AML-193 (cell line): ENCODE results near the gene UBE2G2.

Source experiments
- DNase-seq, 2 experiments: peaks; one replicate each; lab custom pipeline; 2025; lab: John Stamatoyannopoulos, UW

The UBE2G2 gene

GRCh38 chr21:44785620-44786335 lies 15.8 kb downstream of the UBE2G2 start:
- DNase-seq = no peak

GRCh38 chr21:44784810-44785209 lies 16.8 kb downstream of the UBE2G2 start:
- DNase-seq = no peak

- no peak for DNase-seq
Observed at GRCh38 chr21:44783020-44783696, 18.5 kb downstream of the UBE2G2 start.

- no peak for DNase-seq
Observed at GRCh38 chr21:44780767-44781459, 20.7 kb downstream of the UBE2G2 start.

GRCh38 chr21:44780137-44780502 lies 21.5 kb downstream of the UBE2G2 start:
- DNase-seq = no peak

- DNase-seq = no peak
Observed at GRCh38 chr21:44779417-44780136, 22.0 kb downstream of the UBE2G2 start.

GRCh38 chr21:44778983-44779382 lies 22.6 kb downstream of the UBE2G2 start:
- DNase-seq = no peak

- no peak for DNase-seq
Observed at GRCh38 chr21:44778499-44778911, 23.1 kb downstream of the UBE2G2 start.

GRCh38 chr21:44778094-44778493 lies 23.5 kb downstream of the UBE2G2 start:
- no peak for DNase-seq

GRCh38 chr21:44774972-44775371 lies 26.6 kb downstream of the UBE2G2 start:
- DNase-seq = no peak

- no peak for DNase-seq
Observed at GRCh38 chr21:44773291-44773932, 28.2 kb downstream of the UBE2G2 start.

GRCh38 chr21:44771896-44772525 lies 29.6 kb downstream of the UBE2G2 start:
- no peak for DNase-seq

GRCh38 chr21:44767834-44768831 lies 33.5 kb downstream of the UBE2G2 start:
- no peak for DNase-seq

GRCh38 chr21:44766818-44767354 lies 34.7 kb downstream of the UBE2G2 start:
- DNase-seq = no peak

GRCh38 chr21:44766014-44766817 lies 35.4 kb downstream of the UBE2G2 start:
- no peak for DNase-seq

GRCh38 chr21:44765231-44766013 lies 36.2 kb downstream of the UBE2G2 start:
- DNase-seq = no peak

- no peak for DNase-seq
Observed at GRCh38 chr21:44764319-44765230, 37.0 kb downstream of the UBE2G2 start.
